Fibroblast of the aortic adventitia (primary cell): ENCODE measurements around the gene ACSF3. TPM values are rescaled to one million over a fixed set of nuclear protein-coding genes. Genes with fewer than 3 reads are reported as not detected.

Experiments used
- DNase-seq: peaks from one replicate; pipeline ENCODE4 v3.0.0-alpha.2; 2010; ENCODE audit warnings: low read depth
- H3K4me3 ChIP-seq: 2 replicates; pipeline ENCODE4 v1.5.1; 2011; ENCODE audit warnings: low read depth, mild to moderate bottlenecking, control low read depth, low read length, moderate library complexity
- CTCF ChIP-seq: IDR thresholded peaks from 2 replicates; pipeline ENCODE4 v1.5.1; 2011; ENCODE audit warnings: mild to moderate bottlenecking, low read length, control low read depth, inconsistent platforms; ENCODE audit not compliant: insufficient read depth
- total RNA-seq: library from RNA; depleted of rRNA; stranded (reverse); fragments of >200 nt; gene quantifications from 2 replicates; pipeline ENCODE4 v1.2.3, GENCODE V29; 2012; ENCODE audit warnings: low replicate concordance

The ACSF3 gene
- total RNA-seq, 1 donor, result 17.6 TPM

GRCh38 chr16:89138843-89139520 lies 45.3 kb downstream of the ACSF3 start:
- H3K4me3 ChIP-seq, result no peak overlapping the region
- DNase-seq, result no peak
- TF ChIP-seq CTCF, result no peak

GRCh38 chr16:89139907-89140361 lies 46.3 kb downstream of the ACSF3 start:
- no peak for TF ChIP-seq CTCF
- no peak for DNase-seq
- no peak overlapping the region for H3K4me3 ChIP-seq

GRCh38 chr16:89140401-89140800 lies 46.7 kb downstream of the ACSF3 start:
- no peak for DNase-seq
- no peak for TF ChIP-seq CTCF
- H3K4me3 ChIP-seq, result no peak overlapping the region

- TF ChIP-seq CTCF, result no peak
- DNase-seq, result no peak
- no peak overlapping the region for H3K4me3 ChIP-seq
Observed at GRCh38 chr16:89140981-89141883, 47.6 kb downstream of the ACSF3 start.

- no peak for DNase-seq
- no peak for TF ChIP-seq CTCF
- H3K4me3 ChIP-seq, result no peak overlapping the region
Observed at GRCh38 chr16:89141884-89142267, 48.2 kb downstream of the ACSF3 start.

- TF ChIP-seq CTCF, result no peak
- no peak overlapping the region for H3K4me3 ChIP-seq
- no peak for DNase-seq
Observed at GRCh38 chr16:89142474-89143195, 49.0 kb downstream of the ACSF3 start.
